Stimulated activated naive CD8-positive, alpha-beta T cell treated with anti-CD3 and anti-CD28 coated beads, Interleukin-15, Interleukin-2, amounts not matched to agents 100 ng/mL and 50 ng/mL, for 24 hours (primary cell): ENCODE data around the gene FBXO47.
"Not testable (repeated sequence)": the region's sequence is repeated elsewhere in the genome, so short reads cannot be mapped to it uniquely, and the experiment has no call there.

Experiments used
- H3K27ac Mint-ChIP-seq: one replicate; pipeline ENCODE4 v1.8.0; 2021; ENCODE audit warnings: mild to moderate bottlenecking, mixed read lengths
- H3K27me3 Mint-ChIP-seq: one replicate; pipeline ENCODE4 v1.8.0; 2021; ENCODE audit warnings: mixed read lengths
- H3K36me3 Mint-ChIP-seq: one replicate; pipeline ENCODE4 v1.8.0; 2021; ENCODE audit warnings: low read depth, mixed read lengths
- H3K4me1 Mint-ChIP-seq: one replicate; pipeline ENCODE4 v1.8.0; 2021; ENCODE audit warnings: low read depth, mixed read lengths
- H3K4me3 Mint-ChIP-seq: one replicate; pipeline ENCODE4 v1.8.0; 2021; ENCODE audit warnings: mild to moderate bottlenecking, mixed read lengths
- H3K9me3 Mint-ChIP-seq: one replicate; pipeline ENCODE4 v1.8.0; 2021; ENCODE audit warnings: mixed read lengths

Gene FBXO47

GRCh38 chr17:38996660-38997337, 29.6 kb upstream of the FBXO47 start:
- Mint-ChIP-seq H3K9me3 (peaks cover 7% of the 10 kb centered on the region), H3K4me3 (no peak overlapping the region), H3K36me3 (peaks cover 4% of the 10 kb centered on the region), H3K27ac (no peak overlapping the region), H3K4me1 (peaks cover 3% of the 10 kb centered on the region), H3K27me3 (no peaks in the 10 kb centered on the region)

DNA sequence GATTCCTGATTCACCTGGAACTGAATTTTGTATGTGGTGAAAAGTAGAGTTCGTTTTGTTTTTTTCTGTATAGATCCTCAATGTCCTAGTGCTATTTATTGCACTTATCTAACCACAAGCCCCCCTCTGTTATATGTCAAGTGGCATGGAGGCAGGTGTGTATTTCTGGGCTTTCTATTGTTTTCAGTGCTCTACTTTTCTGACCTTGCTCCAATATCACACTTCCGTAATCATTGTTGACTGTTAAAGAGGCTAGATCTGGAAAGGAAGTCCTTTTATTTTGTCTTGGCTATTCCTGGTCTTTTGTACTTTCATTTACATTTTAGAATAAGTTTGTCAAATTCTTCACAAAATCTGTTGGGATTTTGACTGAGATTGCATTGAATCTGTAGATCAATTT, 26.8 kb upstream of the FBXO47 start:
- H3K27ac Mint-ChIP-seq = no peak overlapping the region
- no peaks in the 10 kb centered on the region for H3K27me3 Mint-ChIP-seq
- peaks cover 7% of the 10 kb centered on the region for H3K9me3 Mint-ChIP-seq
- peaks cover 4% of the 10 kb centered on the region for H3K36me3 Mint-ChIP-seq
- no peak overlapping the region for H3K4me3 Mint-ChIP-seq
- H3K4me1 Mint-ChIP-seq = no peaks in the 10 kb centered on the region

- Mint-ChIP-seq H3K36me3 (no peaks in the 10 kb centered on the region), H3K9me3 (no peaks in the 10 kb centered on the region), H3K4me1 (no peaks in the 10 kb centered on the region), H3K27me3 (no peaks in the 10 kb centered on the region), H3K27ac (no peak overlapping the region), H3K4me3 (no peak overlapping the region)
Measured at GRCh38 chr17:38984666-38985065, 17.5 kb upstream of the FBXO47 start.

GRCh38 chr17:38982858-38983746, 15.9 kb upstream of the FBXO47 start:
- no peaks in the 10 kb centered on the region for H3K9me3 Mint-ChIP-seq
- no peaks in the 10 kb centered on the region for H3K36me3 Mint-ChIP-seq
- H3K4me1 Mint-ChIP-seq = no peaks in the 10 kb centered on the region
- H3K27me3 Mint-ChIP-seq = no peaks in the 10 kb centered on the region
- H3K27ac Mint-ChIP-seq = no peak overlapping the region
- no peak overlapping the region for H3K4me3 Mint-ChIP-seq

- no peak overlapping the region for H3K4me3 Mint-ChIP-seq
- no peak overlapping the region for H3K27ac Mint-ChIP-seq
- H3K36me3 Mint-ChIP-seq = no peaks in the 10 kb centered on the region
- H3K27me3 Mint-ChIP-seq = no peaks in the 10 kb centered on the region
- no peaks in the 10 kb centered on the region for H3K9me3 Mint-ChIP-seq
- no peaks in the 10 kb centered on the region for H3K4me1 Mint-ChIP-seq
Measured at GRCh38 chr17:38981636-38982035, 14.4 kb upstream of the FBXO47 start.

GRCh38 chr17:38980490-38981217, 13.5 kb upstream of the FBXO47 start:
- no peaks in the 10 kb centered on the region for H3K9me3 Mint-ChIP-seq

GRCh38 chr17:38978180-38978579, 11.0 kb upstream of the FBXO47 start:
- peaks cover 5% of the 10 kb centered on the region for H3K4me1 Mint-ChIP-seq
- no peaks in the 10 kb centered on the region for H3K27me3 Mint-ChIP-seq

More at GRCh38 chr17:38980490-38981217, 13.5 kb upstream of the FBXO47 start:
- H3K27ac Mint-ChIP-seq = no peak overlapping the region
- H3K4me1 Mint-ChIP-seq = peaks cover 5% of the 10 kb centered on the region
- H3K36me3 Mint-ChIP-seq = no peaks in the 10 kb centered on the region
- H3K4me3 Mint-ChIP-seq = no peak overlapping the region
- H3K27me3 Mint-ChIP-seq = no peaks in the 10 kb centered on the region

GRCh38 chr17:38976187-38976551, 9.0 kb upstream of the FBXO47 start:
- not testable (repeated sequence) for H3K27me3 Mint-ChIP-seq, H3K4me1 Mint-ChIP-seq, H3K27ac Mint-ChIP-seq, H3K9me3 Mint-ChIP-seq, H3K36me3 Mint-ChIP-seq, H3K4me3 Mint-ChIP-seq

More at GRCh38 chr17:38978180-38978579, 11.0 kb upstream of the FBXO47 start:
- no peaks in the 10 kb centered on the region for H3K36me3 Mint-ChIP-seq
- no peak overlapping the region for H3K27ac Mint-ChIP-seq
- H3K9me3 Mint-ChIP-seq = no peaks in the 10 kb centered on the region
- no peak overlapping the region for H3K4me3 Mint-ChIP-seq

DNA sequence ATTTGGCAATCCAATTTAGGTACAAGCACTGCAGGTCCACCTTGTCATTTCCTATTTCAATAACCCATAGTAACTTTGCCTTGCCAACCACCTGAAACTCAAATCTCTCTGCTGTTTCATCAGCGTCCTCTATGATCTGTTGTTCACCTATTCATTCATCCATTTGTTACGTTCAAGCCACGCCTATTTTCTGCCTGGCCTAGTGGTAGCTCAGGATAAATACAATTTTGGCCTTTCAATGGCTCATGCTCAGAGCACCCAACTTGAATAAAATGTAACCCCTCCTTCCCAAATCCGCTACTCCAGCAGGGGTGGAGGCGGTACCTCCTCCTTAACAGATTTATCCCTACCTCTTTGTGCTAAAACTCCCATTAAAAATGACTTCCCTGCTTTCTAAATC, 3.6 kb upstream of the FBXO47 start:
- Mint-ChIP-seq H3K9me3 (no peaks in the 10 kb centered on the region), H3K27ac (no peak overlapping the region)

DNA sequence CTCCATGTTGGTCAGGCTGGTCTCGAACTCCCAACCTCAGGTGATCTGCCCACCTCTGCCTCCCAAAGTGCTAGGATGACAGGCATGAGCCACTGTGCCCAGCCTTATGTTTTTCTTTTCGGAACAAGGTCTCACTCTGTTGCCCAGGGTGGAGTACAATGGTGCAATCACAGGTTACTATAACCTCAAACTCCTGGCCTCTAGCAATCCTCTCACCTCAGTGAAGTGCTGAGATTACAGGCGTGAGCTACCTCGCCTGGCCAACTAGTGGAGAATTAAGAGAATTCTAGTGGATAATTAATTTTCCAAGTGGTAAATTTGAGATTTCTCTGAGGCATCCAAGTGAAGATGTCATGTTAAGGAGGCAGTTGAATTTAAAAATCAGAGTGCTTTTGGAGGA, 2.9 kb upstream of the FBXO47 start:
- H3K27me3 Mint-ChIP-seq = no peaks in the 10 kb centered on the region
- H3K4me1 Mint-ChIP-seq = peaks cover 10% of the 10 kb centered on the region
- no peaks in the 10 kb centered on the region for H3K36me3 Mint-ChIP-seq
- no peaks in the 10 kb centered on the region for H3K9me3 Mint-ChIP-seq
- H3K27ac Mint-ChIP-seq = no peak overlapping the region
- H3K4me3 Mint-ChIP-seq = no peak overlapping the region

More for the DNA sequence above, 3.6 kb upstream of the FBXO47 start:
- Mint-ChIP-seq H3K36me3 (no peaks in the 10 kb centered on the region), H3K4me3 (no peak overlapping the region), H3K27me3 (no peaks in the 10 kb centered on the region), H3K4me1 (peaks cover 12% of the 10 kb centered on the region)

GRCh38 chr17:38969281-38969680, 2.1 kb upstream of the FBXO47 start:
- H3K4me1 Mint-ChIP-seq = peaks cover 10% of the 10 kb centered on the region
- no peak overlapping the region for H3K4me3 Mint-ChIP-seq
- no peaks in the 10 kb centered on the region for H3K27me3 Mint-ChIP-seq
- H3K27ac Mint-ChIP-seq = no peak overlapping the region
- no peaks in the 10 kb centered on the region for H3K36me3 Mint-ChIP-seq
- no peaks in the 10 kb centered on the region for H3K9me3 Mint-ChIP-seq

- Mint-ChIP-seq H3K27ac (no peak overlapping the region), H3K4me1 (peaks cover 38% of the 10 kb centered on the region), H3K27me3 (no peaks in the 10 kb centered on the region), H3K4me3 (no peak overlapping the region), H3K9me3 (no peaks in the 10 kb centered on the region), H3K36me3 (no peaks in the 10 kb centered on the region)
Measured at GRCh38 chr17:38961413-38961812, 5.8 kb downstream of the FBXO47 start.

GRCh38 chr17:38960402-38960801, 6.8 kb downstream of the FBXO47 start:
- no peaks in the 10 kb centered on the region for H3K36me3 Mint-ChIP-seq
- peaks cover 38% of the 10 kb centered on the region for H3K4me1 Mint-ChIP-seq
- no peaks in the 10 kb centered on the region for H3K9me3 Mint-ChIP-seq
- H3K27me3 Mint-ChIP-seq = no peaks in the 10 kb centered on the region
- peak overlapping the region; percentile 35 for H3K4me3 Mint-ChIP-seq
- no peak overlapping the region for H3K27ac Mint-ChIP-seq

DNA sequence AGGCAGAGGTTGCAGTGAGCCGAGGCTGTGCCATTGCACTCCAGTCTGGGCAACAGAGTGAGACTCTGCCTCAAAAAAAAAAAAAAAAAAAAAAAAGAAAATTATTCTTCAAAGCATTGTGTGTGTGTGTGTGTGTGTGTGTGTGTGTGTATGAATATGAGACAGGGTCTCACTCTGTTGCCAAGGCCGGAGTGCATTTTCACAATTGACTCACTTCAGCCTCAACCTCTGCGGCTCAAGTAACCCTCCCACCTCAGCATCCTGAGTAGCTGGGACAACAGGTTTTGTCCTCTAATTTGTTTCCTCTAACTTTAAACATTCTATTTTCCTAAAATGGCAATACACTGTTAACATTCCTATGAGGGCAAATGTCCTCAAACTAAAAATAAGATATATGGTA, 7.7 kb downstream of the FBXO47 start:
- H3K9me3 Mint-ChIP-seq = no peaks in the 10 kb centered on the region
- no peak overlapping the region for H3K4me3 Mint-ChIP-seq
- H3K27ac Mint-ChIP-seq = no peak overlapping the region
- no peaks in the 10 kb centered on the region for H3K27me3 Mint-ChIP-seq
- no peaks in the 10 kb centered on the region for H3K36me3 Mint-ChIP-seq
- H3K4me1 Mint-ChIP-seq = peaks cover 38% of the 10 kb centered on the region

GRCh38 chr17:38958756-38959155, 8.4 kb downstream of the FBXO47 start:
- no peak overlapping the region for H3K27ac Mint-ChIP-seq
- H3K4me3 Mint-ChIP-seq = no peak overlapping the region
- H3K4me1 Mint-ChIP-seq = peaks cover 38% of the 10 kb centered on the region
- H3K9me3 Mint-ChIP-seq = no peaks in the 10 kb centered on the region
- H3K27me3 Mint-ChIP-seq = no peaks in the 10 kb centered on the region
- H3K36me3 Mint-ChIP-seq = no peaks in the 10 kb centered on the region
